Measurements from ENCODE around the gene ST6GALNAC3.

GRCh38 chr1:76562292-76562691, 487.7 kb downstream of the ST6GALNAC3 start:
- TF ChIP-seq GATA2 (IDR thresholded peaks at IDR 0.05; ENCODE audit: low read depth, low read length) (no peak), GATA3 (IDR thresholded peaks at IDR 0.05; ENCODE audit: low read depth, low read length) (no peak)
